Esophagus muscularis mucosa (tissue), 4 donors: ENCODE data around the gene DOCK3. TPM values are rescaled to one million over a fixed set of nuclear protein-coding genes. Genes with fewer than 3 reads are reported as not detected.

Experiments
- DNase-seq: peaks from one replicate; pipeline ENCODE4 v3.0.0-alpha.2; 2017; ENCODE audit errors: extremely low spot score
- H3K27ac ChIP-seq, 4 donors: fragments of 200-600 bp; sonication (generic); replicated peaks in 1 of 4; 1 replicate in 3 of 4; 2 replicates in 1 of 4; pipeline ENCODE4 v1.5.1; 2016 to 2019; ENCODE audit warnings: mild to moderate bottlenecking in 1 of 4
- H3K27me3 ChIP-seq, 4 donors: fragments of 200-600 bp; sonication (generic); one replicate each; pipeline versions ENCODE4 v1.5.1 to v1.6.0; 2016 to 2019
- H3K36me3 ChIP-seq, 4 donors: fragments of 200-600 bp; sonication (generic); one replicate each; pipeline ENCODE4 v1.5.1; 2016 to 2019
- H3K4me1 ChIP-seq, 4 donors: fragments of 200-600 bp; sonication (generic); one replicate each; pipeline ENCODE4 v1.5.1; 2016 to 2019
- H3K4me3 ChIP-seq, 4 donors: fragments of 200-600 bp; sonication (generic); 1 replicate in 2 of 4; 2 replicates in 2 of 4; pipeline ENCODE4 v1.5.1; 2016 to 2019; ENCODE audit warnings: mild to moderate bottlenecking in 4 of 4, moderate library complexity in 1 of 4
- H3K9me3 ChIP-seq, 4 donors: fragments of 200-600 bp; sonication (generic); 1 replicate in 3 of 4; 2 replicates in 1 of 4; pipeline ENCODE4 v1.5.1; 2016 to 2019
- EP300 ChIP-seq: sonication (generic); formaldehyde crosslinking; IDR thresholded peaks from one replicate; pipeline ENCODE4 v1.6.1; 2017; ENCODE audit warnings: antibody characterized with exemption
- POLR2A ChIP-seq: fragments of 450-650 bp; IDR thresholded peaks from one replicate; pipeline ENCODE4 v1.6.1; 2017; ENCODE audit warnings: antibody characterized with exemption, moderate library complexity, mild to moderate bottlenecking, low read depth
- POLR2AphosphoS5 ChIP-seq, 2 donors: sonication (generic); formaldehyde crosslinking; IDR thresholded peaks; one replicate each; pipeline ENCODE4 v1.6.1; 2017; ENCODE audit warnings: antibody characterized with exemption in 2 of 2
- WGBS: methylation state at CpG from one replicate; pipeline ENCODE4 v1.1.5; 2018; 5-methylcytosine and 5-hydroxymethylcytosine counted together
- intact Hi-C: fragments of 100-400 bp; cut with DNase I; formaldehyde crosslinking; loops from one replicate; pipeline ENCODE4 v1.15.1; 2023
- total RNA-seq, 4 donors: library from RNA; depleted of rRNA; stranded (reverse); fragments of >200 nt; gene quantifications; one replicate each; pipeline versions ENCODE4 v1.1.0 to v1.2.1, GENCODE V29; 2016
- TF ChIP-seq, protein P1 (sequence below), 3 experiments: fragments of 200-600 bp in 2 of 3; fragments of 450-650 bp in 1 of 3; sonication (generic) in 2 of 3; IDR thresholded peaks; one replicate each; pipeline ENCODE4 v1.5.1; 2017 to 2019; ENCODE audit warnings: antibody characterized with exemption in 3 of 3, mild to moderate bottlenecking in 2 of 3, moderate library complexity in 1 of 3

DOCK3 gene
- total RNA-seq, 4 donors from 2014 or later: 5.4 to 10.6 (median 7.2) TPM

DNA sequence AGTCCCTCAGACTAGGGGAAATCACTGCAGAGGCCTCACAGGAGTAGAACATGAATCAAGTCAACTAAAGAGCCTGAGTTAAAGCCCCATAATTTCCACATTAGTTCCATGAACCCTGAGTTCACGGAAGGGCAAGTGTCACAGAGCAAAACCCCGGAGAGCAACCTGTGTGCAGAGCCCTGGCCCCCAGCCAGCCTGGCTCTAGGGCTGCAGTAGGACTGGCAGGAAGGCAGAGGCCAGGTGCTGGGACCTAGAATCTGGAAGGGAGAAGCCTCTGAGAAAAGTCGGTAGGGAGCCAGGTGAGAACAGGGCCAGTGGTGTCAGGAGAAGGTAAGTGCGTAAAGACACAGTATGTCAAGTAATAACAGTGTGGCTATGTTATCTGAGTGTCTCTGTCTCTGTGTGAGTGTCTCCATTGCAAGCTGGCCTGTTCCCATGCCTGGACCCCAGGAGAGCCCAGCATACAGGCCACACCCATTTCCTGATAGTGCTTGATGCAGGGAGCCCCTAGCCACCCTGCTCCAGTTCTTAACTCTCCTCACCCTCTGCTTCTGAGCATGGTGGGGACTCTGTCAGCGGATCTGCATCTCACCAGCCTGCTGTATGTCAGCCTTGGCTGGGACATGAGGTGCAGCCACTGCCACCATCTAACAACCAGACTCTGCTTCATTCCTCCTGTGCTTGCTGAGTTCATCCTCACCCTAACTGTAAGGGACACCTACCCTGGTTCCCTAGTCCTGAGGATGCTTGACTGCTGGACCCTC is 699.1 kb downstream of the DOCK3 start:
- Histone ChIP-seq H3K27me3 (no peaks in the 10 kb centered on the region), H3K4me1 (no peaks in the 10 kb centered on the region), H3K27ac (no peak overlapping the region), H3K36me3 (peaks cover 0 to 22% (median 7%) of the 10 kb centered on the region in 4 donors), H3K9me3 (no peaks in the 10 kb centered on the region), H3K4me3 (no peak overlapping the region)
- TF ChIP-seq, protein P1, sequence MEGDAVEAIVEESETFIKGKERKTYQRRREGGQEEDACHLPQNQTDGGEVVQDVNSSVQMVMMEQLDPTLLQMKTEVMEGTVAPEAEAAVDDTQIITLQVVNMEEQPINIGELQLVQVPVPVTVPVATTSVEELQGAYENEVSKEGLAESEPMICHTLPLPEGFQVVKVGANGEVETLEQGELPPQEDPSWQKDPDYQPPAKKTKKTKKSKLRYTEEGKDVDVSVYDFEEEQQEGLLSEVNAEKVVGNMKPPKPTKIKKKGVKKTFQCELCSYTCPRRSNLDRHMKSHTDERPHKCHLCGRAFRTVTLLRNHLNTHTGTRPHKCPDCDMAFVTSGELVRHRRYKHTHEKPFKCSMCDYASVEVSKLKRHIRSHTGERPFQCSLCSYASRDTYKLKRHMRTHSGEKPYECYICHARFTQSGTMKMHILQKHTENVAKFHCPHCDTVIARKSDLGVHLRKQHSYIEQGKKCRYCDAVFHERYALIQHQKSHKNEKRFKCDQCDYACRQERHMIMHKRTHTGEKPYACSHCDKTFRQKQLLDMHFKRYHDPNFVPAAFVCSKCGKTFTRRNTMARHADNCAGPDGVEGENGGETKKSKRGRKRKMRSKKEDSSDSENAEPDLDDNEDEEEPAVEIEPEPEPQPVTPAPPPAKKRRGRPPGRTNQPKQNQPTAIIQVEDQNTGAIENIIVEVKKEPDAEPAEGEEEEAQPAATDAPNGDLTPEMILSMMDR (IDR thresholded peaks at IDR 0.05): no peak
- TF ChIP-seq POLR2A: no peak
- no peak for TF ChIP-seq POLR2AphosphoS5 (IDR thresholded peaks at IDR 0.05)
- TF ChIP-seq EP300: no peak
- intact Hi-C loops: loop anchor here (10.0 kb wide), 2 partner anchors 269 to 699 kb away; partner anchors contain the start of gene DOCK3
- 91% methylated on average over 4 of the region's 5 CpGs for WGBS
- no peak for DNase-seq

DNA sequence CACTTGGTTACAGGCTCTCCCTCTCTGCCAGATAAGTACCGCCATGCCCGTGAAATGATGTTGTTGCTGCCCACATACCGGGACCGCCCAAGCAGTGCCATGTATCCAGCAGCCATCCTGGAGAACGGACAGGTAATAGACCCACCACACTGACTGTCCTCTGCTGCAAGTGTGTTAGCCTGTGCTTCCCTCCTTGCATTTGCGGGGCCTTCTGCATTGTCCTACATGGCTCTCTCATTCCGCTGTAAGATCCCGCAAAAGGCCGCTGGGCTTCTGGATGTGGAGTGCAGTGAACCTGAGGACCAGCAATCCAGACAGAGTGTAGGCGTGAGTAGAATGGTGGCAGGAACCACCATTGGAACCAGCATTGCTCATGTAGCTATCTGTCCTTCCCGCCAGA is 699.7 kb downstream of the DOCK3 start:
- Histone ChIP-seq H3K27ac (no peak overlapping the region), H3K9me3 (no peaks in the 10 kb centered on the region), H3K4me1 (no peaks in the 10 kb centered on the region), H3K27me3 (no peaks in the 10 kb centered on the region), H3K4me3 (no peak overlapping the region), H3K36me3 (peaks cover 0 to 22% (median 7%) of the 10 kb centered on the region in 4 donors)
- WGBS: 92% methylated on average over 11 of the region's 11 CpGs
- intact Hi-C loops: loop anchor here (10.0 kb wide), 2 partner anchors 270 to 700 kb away; partner anchors contain the start of gene DOCK3
- TF ChIP-seq EP300: no peak
- TF ChIP-seq, protein P1 (IDR thresholded peaks at IDR 0.05): no peak
- TF ChIP-seq POLR2AphosphoS5 (IDR thresholded peaks at IDR 0.05): no peak
- TF ChIP-seq POLR2A: no peak
- DNase-seq: no peak

DNA sequence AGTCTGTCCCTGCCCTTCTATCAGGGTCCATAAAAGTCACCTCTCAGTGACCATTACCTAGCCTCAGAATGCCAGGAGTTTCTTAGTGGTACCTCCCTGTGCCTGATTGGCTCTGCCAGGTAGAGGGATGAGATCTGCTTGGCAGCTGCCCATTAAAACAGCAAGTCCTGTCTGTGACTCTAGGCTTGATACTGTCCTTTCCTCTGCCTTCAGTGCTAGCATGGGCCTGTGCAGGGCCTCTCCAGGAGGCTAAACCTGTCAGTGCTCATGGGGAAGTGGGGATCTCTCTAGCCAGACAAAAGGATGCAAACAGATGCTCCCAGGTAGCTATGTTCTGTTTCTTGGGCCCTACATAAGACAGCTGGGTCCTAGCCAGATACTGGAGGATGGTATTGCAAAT is 700.4 kb downstream of the DOCK3 start:
- no peak for DNase-seq
- no peak overlapping the region for H3K27ac ChIP-seq
- no peaks in the 10 kb centered on the region for H3K27me3 ChIP-seq
- intact Hi-C loops: loop anchor here (5.0 to 10.0 kb wide), 3 partner anchors 270 to 803 kb away; partner anchors contain the start of gene DOCK3
- no peak for TF ChIP-seq EP300
- TF ChIP-seq POLR2AphosphoS5 (IDR thresholded peaks at IDR 0.05): no peak
- no peak for TF ChIP-seq POLR2A
- TF ChIP-seq, protein P1 (IDR thresholded peaks at IDR 0.05): no peak
- H3K36me3 ChIP-seq: peaks cover 0 to 22% (median 7%) of the 10 kb centered on the region in 4 donors
- no peaks in the 10 kb centered on the region for H3K9me3 ChIP-seq
- H3K4me1 ChIP-seq: no peaks in the 10 kb centered on the region
- no peak overlapping the region for H3K4me3 ChIP-seq

DNA sequence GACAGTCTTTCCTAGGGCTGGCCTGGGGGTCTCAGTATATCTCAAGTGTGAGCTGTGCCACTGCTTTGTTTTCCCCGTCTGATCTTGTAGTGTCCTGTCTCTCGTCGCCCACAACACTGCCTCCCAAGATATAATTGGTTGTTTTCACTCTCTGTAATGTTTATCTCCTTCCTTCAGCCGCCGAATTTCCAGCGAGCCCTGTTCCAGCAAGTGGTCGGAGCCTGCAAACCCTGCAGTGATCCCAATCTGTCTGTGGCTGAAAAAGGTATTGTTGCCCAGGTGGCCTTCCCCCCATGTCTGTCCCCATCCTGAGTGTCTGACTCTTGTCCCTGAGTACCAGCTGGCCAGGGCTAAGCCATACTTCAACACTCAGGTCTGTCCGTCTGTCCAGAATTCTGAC is 700.8 kb downstream of the DOCK3 start:
- H3K27ac ChIP-seq: no peak overlapping the region
- intact Hi-C loops: loop anchor here (5.0 to 10.0 kb wide), 3 partner anchors 271 to 803 kb away; partner anchors contain the start of gene DOCK3
- H3K4me3 ChIP-seq: no peak overlapping the region
- TF ChIP-seq POLR2AphosphoS5 (IDR thresholded peaks at IDR 0.05) (no peak), POLR2A (no peak), EP300 (no peak)
- TF ChIP-seq, protein P1 (IDR thresholded peaks at IDR 0.05): no peak
- H3K27me3 ChIP-seq: no peaks in the 10 kb centered on the region
- H3K36me3 ChIP-seq: peaks cover 0 to 22% (median 7%) of the 10 kb centered on the region in 4 donors
- 82% methylated on average over 8 of the region's 8 CpGs for WGBS
- no peaks in the 10 kb centered on the region for H3K4me1 ChIP-seq
- H3K9me3 ChIP-seq: no peaks in the 10 kb centered on the region
- no peak for DNase-seq
